ENCODE results near the gene SPATA13.

DNA sequence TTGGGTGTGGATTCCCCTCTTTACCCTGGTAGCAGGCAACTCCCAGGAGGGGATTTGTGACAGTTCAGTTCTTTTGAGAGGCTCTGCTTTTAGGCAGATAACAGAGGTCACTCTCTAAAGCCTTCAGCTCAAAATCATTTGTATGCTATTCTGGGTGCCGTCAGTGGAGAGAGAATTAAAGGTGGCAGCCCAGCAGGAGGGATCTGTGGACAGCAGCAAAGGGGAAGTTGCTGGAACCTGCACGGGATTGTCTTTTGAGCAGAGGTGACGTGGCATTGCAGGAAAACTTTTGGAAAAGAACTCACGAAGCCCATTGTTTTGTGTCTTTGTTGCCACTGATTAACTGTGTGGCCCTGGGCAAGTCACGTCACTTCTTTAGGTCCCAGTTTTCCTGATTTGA lies 86.5 kb downstream of the SPATA13 start:
- no peak for TF ChIP-seq EZH2 (IDR thresholded peaks at IDR 0.05; ENCODE audit: low read length, unreplicated experiment)
- TF ChIP-seq, protein P1, sequence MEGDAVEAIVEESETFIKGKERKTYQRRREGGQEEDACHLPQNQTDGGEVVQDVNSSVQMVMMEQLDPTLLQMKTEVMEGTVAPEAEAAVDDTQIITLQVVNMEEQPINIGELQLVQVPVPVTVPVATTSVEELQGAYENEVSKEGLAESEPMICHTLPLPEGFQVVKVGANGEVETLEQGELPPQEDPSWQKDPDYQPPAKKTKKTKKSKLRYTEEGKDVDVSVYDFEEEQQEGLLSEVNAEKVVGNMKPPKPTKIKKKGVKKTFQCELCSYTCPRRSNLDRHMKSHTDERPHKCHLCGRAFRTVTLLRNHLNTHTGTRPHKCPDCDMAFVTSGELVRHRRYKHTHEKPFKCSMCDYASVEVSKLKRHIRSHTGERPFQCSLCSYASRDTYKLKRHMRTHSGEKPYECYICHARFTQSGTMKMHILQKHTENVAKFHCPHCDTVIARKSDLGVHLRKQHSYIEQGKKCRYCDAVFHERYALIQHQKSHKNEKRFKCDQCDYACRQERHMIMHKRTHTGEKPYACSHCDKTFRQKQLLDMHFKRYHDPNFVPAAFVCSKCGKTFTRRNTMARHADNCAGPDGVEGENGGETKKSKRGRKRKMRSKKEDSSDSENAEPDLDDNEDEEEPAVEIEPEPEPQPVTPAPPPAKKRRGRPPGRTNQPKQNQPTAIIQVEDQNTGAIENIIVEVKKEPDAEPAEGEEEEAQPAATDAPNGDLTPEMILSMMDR (conservative IDR thresholded peaks at IDR 0.05; ENCODE audit: low read depth, low read length) = no peak

All from PC-3 (cell line).